Right lung (tissue), 5 donors: ENCODE results near the gene MRPL2. TPM values are rescaled to one million over a fixed set of nuclear protein-coding genes. Genes with fewer than 3 reads are reported as not detected.
"Not testable (repeated sequence)": the region's sequence is repeated elsewhere in the genome, so short reads cannot be mapped to it uniquely, and the experiment has no call there.

Experiments used
- DNase-seq, 2 donors: peaks; one replicate each; pipeline ENCODE4 v3.0.0-alpha.2; 2013
- polyA plus RNA-seq, 5 donors: library from polyadenylated mRNA; unstranded; fragments of 120-200 nt; gene quantifications; one replicate each; pipeline versions ENCODE4 v1.2.1 to v1.2.3, GENCODE V29; 2013; ENCODE audit warnings: inconsistent platforms in 1 of 5, low replicate concordance in 1 of 5; ENCODE audit not compliant: insufficient read length in 5 of 5, insufficient read depth in 1 of 5

Gene MRPL2
- polyA plus RNA-seq, 5 donors = 35.8 to 54.1 (median 43.8) TPM

DNA sequence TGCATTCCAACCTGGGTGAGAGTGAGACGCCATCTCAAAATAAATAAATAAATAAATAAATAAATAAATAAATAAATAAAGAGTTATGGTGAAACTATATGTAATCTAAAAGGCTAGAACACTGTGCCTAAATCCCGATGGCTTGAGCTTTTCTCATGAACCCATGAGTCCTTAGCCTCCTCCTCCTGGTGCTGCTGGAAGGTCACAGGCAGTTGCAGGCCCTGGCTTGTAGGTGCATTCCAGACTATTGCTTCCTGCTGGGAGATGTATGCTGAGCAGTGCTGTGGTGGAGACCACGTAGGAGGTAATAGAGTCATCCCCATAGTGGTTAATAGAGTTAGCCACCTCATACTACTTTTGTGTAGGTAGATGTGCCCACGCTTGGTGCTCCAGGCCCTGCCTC lies 29.4 kb upstream of the MRPL2 start:
- no peak for DNase-seq

GRCh38 chr6:43086022-43086658 lies 26.9 kb upstream of the MRPL2 start:
- DNase-seq = no peak

- DNase-seq = no peak
Measured at GRCh38 chr6:43082806-43083655, 23.8 kb upstream of the MRPL2 start.

DNA sequence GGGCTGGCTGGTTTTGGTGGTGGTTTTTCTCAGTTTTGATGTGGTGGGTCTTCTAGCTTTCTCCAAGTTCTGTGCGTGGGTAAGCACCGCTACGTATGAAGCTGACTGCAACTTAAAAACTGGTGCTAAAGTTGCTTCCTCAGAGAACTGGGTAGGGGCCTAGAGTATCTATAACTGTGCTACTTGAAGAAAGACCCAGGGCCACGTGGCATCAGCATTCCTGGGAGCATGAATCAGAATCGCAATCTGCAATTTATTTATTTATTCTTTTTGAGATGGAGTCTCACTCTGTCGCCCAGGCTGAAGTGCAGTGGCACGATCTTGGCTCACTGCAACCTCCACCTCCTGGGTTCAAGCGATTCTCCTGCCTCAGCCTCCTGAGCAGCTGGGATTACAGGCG lies 22.7 kb upstream of the MRPL2 start:
- not testable (repeated sequence) for DNase-seq

GRCh38 chr6:43081043-43081442 lies 21.8 kb upstream of the MRPL2 start:
- DNase-seq = no peak

- no peak for DNase-seq
Measured at GRCh38 chr6:43078691-43079090, 19.5 kb upstream of the MRPL2 start.

GRCh38 chr6:43077981-43078511 lies 18.8 kb upstream of the MRPL2 start:
- DNase-seq = no peak

GRCh38 chr6:43077333-43077809 lies 18.1 kb upstream of the MRPL2 start:
- DNase-seq = no peak

DNA sequence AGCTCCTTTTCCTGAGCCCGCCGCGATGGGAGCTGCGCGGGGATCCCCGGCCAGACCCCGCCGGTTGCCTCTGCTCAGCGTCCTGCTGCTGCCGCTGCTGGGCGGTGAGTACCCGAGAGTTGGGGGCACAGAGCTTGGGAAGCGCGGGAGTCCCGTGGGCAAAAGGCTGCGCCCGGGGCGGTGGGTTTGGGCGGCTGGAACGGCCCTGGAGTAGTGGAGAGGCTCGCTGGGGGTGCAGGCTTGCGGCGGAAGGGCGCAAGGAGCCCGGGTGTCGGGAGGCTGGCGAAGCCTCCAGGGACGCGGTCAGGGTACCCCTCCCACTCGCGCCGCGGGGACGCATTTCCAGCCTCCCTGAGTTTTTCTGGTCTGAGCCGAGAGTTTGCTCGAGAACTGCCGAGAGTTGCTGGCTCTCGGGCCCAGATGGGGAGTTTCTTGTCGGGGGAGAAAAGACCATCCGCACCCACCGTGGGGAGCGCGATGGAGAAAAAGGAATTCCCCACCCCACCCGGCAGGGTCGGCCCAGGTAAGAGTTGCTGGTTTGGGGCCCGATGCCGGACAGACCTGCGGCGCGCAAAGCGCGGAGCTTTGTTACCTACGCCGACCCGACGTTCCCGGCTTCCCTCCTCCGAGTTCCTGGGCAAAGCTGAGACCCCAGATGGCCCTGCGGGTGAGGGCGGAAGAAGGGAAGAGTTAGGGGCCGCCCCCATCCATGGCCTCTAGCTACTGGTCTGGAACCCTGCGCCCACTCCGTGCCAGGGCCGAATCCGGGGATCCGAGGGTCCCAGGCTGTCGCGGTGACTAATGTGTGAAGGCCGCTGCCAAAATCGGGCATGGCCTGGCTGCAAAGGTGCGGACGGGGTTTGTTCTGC lies 17.5 kb upstream of the MRPL2 start:
- DNase-seq = no peak

DNA sequence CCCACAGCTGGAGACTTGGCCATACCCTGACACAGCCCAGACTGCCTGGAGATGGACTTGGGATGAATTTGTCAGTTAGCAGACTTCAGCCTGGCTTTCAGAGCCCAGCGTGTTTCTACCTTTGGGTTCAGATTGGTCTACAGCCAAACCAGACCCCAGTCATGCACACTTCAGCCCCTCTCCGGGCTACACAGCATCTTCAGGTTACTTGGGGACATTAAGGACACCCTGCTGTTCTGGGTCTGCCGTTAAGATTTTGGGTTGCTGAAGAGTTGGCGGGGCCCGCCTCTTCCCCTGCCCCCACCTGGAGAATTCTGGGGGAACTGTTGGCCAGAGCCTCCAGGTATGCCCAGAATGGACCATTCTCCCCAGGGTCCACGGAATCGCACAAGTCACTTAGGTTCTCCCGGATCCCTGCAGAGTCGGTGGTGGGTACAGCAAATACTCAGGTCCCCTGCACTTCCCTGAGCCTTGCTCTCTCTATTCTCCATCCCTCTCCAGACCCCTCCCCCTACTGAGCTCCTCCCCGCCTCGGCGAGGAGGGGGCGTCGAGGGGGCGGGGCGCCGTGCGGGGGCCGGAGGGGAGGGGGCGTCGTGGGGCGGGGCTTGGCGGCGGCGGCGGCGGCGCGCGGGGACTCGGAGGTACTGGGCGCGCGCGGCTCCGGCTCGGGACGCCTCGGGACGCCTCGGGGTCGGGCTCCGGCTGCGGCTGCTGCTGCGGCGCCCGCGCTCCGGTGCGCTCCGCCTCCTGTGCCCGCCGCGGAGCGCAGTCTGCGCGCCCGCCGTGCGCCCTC lies 16.6 kb upstream of the MRPL2 start, which contains the start of gene PTK7:
Gene PTK7 (plus strand): TSS at position 645 of the 794 bp plus-strand sequence. CDS start 175 bp downstream, outside the sequence.
- peak; percentile 85 to 86 for DNase-seq

DNA sequence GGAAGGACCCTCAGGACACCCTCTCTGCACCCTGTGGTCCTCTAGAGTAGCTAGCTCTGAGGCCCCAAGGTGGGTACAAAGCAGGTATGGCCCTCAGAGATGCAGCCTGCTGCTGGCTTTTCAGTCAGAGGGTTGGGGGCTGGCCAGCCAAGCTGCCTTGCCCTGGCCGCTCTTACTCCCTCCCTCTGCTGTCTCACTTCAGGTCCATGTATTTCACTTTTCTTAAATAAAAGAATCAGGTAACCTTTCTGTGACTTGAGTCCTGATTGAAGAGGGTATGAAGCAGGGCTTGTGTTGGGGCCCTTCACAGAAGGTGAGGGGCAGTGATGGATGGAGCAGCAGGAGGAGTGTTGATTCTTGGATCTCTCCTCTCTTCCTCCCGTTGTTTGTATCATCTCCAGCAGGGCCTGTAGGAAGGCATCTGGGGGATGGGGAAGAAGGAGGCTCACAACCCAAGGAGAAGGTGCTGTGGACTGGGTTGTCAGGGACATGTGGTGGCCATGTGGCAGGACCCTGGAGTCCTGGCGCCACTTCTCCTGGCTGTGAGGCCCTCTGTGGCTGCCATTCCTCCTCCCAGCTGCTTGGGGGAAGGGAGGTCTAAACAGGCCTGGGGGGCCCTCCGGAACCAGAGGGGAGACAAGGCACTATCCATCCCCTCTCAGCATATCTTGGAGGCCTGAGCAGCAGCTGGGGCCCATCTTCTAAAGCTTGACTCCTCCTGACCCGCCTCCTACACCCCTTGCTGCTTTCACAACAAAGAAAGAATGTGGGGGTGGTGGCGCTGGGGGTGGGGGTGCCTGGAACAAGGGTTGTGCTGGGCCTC lies 15.8 kb upstream of the MRPL2 start:
- peak; percentile 93 to 95 for DNase-seq

GRCh38 chr6:43070028-43070632 lies 10.9 kb upstream of the MRPL2 start:
- no peak for DNase-seq

DNA sequence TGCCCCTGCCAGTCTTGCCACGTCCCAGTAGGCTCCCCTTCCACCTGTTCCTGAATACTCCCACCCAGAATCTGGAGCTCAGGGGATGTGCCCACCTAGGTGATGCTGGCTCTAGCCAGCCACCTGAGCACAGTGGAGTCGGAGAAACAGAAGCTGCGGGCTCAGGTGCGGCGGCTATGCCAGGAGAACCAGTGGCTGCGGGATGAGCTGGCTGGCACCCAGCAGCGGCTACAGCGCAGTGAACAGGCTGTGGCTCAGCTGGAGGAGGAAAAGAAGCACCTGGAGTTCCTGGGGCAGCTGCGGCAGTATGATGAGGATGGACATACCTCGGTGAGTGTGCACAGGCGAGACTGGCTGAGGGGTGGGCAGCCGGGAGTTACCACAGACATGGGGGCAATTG lies 3.6 kb upstream of the MRPL2 start:
- no peak for DNase-seq

GRCh38 chr6:43061861-43062260 lies 2.6 kb upstream of the MRPL2 start:
- DNase-seq = no peak

- DNase-seq = no peak
Measured at GRCh38 chr6:43060755-43061633, 1.8 kb upstream of the MRPL2 start.

DNA sequence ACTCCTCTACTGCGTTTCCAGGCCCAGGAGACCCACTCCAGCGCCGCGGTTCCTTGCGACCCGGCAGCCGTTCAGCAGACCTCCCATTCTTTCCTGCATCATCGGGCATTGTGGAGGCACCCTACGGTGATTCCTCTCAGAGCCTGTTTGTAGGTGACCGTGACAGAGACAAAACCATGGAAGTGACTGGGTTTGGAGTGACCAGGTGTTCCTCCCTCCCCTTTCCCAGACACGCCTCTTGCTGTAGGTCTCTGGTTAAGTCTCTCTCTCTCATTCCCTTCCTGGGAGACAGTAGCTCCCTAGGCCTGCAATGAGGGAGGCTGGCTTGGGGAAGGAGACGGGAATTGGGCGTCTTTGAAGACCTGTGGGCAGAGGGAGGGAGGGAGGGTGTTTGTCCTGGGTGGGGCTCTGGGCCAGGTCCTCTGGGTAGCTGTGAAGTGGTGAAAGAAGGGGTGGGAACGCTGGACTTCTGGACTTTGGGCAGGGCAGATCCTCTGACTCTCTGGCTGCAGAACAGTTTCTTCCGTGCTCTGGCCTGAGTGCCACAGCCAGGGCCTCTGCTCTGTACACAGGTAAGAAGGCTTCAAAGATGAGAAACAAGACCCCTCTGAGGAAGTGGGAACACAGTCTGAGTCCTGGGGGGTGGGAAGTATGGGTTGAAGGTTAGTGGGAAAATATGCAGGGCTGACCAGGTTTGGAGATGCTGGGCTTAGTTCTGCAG lies 960 bp upstream of the MRPL2 start:
- no peak for DNase-seq

- no peak for DNase-seq
Measured at GRCh38 chr6:43058531-43058930, 703 bp downstream of the MRPL2 start.

DNA sequence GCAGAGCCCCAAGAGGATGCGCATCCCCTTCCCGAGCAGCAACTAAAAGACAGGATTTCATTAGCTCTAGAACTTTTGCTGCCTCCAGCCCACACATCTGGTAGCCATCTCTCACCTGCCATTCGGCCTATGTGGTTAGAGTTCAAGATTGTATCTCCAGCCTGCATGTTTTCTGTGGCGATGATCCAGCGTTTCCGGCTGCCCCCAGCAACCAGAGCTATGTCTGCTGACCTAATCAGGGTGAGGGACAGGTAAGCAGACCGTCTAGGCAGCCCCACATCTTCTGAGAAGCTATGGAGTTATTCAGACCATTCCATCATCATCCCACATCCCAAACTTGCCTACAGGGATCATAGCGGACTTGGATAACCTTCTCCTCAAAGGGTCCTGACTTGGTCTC lies 3.3 kb downstream of the MRPL2 start:
- no peak for DNase-seq
